HL-60 (cell line): Measurements from ENCODE around the gene MZB1.

Source experiments
- DNase-seq, 2 experiments: peaks; one replicate each; pipeline ENCODE4 v3.0.0-alpha.2; 2010 to 2020; ENCODE audit warnings: low read depth in 1 of 2, low spot score in 1 of 2
- H3K27ac ChIP-seq: fragments of 250-450 bp; sonication (Bioruptor Pico); replicated peaks from 2 replicates; pipeline ENCODE4 v1.5.1; 2020; ENCODE audit warnings: mild to moderate bottlenecking, moderate library complexity
- H3K27me3 ChIP-seq: fragments of 250-450 bp; sonication (Bioruptor Pico); 2 replicates; pipeline ENCODE4 v1.5.1; 2021; ENCODE audit warnings: mild to moderate bottlenecking, moderate library complexity; ENCODE audit not compliant: insufficient read depth, poor library complexity, severe bottlenecking
- H3K4me3 ChIP-seq: replicated peaks from 2 replicates; pipeline ENCODE4 v1.5.1; 2011; ENCODE audit warnings: mild to moderate bottlenecking, control low read depth, low read length; ENCODE audit not compliant: insufficient read depth
- GABPA ChIP-seq: IDR thresholded peaks from 2 replicates; pipeline ENCODE4 v1.6.1; 2012; ENCODE audit warnings: low read depth
- POLR2AphosphoS5 ChIP-seq: IDR thresholded peaks from 2 replicates; pipeline ENCODE4 v1.6.1; 2012; ENCODE audit warnings: low read depth
- SPI1 ChIP-seq: IDR thresholded peaks from 2 replicates; pipeline ENCODE4 v1.6.1; 2012; ENCODE audit warnings: low read depth, mild to moderate bottlenecking, borderline replicate concordance
- TF ChIP-seq, protein P1 (sequence below): IDR thresholded peaks from 2 replicates; pipeline ENCODE4 v1.6.1; 2012; ENCODE audit warnings: low read depth; ENCODE audit not compliant: insufficient replicate concordance
- TF ChIP-seq, protein P2 (sequence below): IDR thresholded peaks from one replicate; pipeline ENCODE4 v1.5.1; 2011; ENCODE audit warnings: low read length, control low read depth, inconsistent platforms; ENCODE audit not compliant: insufficient read depth

Gene MZB1

DNA sequence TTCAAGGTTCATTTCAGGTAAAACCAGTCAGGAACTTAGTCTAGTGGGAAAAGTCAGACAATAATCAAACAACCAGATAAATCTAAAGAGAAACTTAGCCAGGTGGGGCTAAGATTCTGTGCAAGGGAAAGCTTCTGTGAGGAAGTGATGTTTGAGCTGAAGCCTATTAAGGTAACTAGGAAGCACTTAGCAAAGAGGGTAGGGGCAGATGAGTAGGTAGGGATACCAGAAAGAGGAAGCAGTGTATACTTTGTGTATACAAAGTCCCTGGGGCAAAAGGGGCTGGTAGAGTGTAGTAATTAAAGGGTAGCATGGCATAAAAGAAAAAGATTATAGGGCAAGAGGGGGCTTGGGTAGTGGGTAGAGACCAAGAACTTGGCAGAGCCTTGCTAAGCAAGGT, 17.8 kb upstream of the MZB1 start:
- TF ChIP-seq SPI1 (peak; percentile 55; the same call in 1 of the 2 replicates), GABPA (no peak)
- DNase-seq: peak in 1 of 2 experiments; percentile 21
- no peak overlapping the region for H3K4me3 ChIP-seq
- H3K27me3 ChIP-seq: no peaks in the 10 kb centered on the region
- no peak overlapping the region for H3K27ac ChIP-seq

DNA sequence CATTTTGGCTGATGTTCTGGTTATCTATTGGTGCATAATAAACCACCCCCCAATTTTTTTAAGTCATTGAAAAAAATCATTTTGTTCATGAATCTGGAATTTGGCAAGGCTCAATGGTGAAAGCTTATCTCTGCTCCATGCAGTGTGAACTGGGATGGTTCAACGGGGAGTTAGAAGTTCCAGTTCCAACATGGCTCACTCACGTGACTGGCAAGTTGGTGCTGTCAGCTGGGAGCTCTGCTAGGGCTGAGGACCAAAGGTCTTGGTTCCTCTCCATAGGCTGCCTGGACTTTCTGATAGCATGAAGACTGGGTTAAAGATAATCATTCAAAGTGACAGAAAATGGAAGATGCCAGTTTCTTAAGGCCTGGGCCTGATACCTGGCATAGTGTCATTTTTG, 17.2 kb upstream of the MZB1 start:
- Histone ChIP-seq H3K4me3 (no peak overlapping the region), H3K27me3 (no peaks in the 10 kb centered on the region), H3K27ac (no peak overlapping the region)
- no peak for TF ChIP-seq GABPA
- TF ChIP-seq, protein P1, sequence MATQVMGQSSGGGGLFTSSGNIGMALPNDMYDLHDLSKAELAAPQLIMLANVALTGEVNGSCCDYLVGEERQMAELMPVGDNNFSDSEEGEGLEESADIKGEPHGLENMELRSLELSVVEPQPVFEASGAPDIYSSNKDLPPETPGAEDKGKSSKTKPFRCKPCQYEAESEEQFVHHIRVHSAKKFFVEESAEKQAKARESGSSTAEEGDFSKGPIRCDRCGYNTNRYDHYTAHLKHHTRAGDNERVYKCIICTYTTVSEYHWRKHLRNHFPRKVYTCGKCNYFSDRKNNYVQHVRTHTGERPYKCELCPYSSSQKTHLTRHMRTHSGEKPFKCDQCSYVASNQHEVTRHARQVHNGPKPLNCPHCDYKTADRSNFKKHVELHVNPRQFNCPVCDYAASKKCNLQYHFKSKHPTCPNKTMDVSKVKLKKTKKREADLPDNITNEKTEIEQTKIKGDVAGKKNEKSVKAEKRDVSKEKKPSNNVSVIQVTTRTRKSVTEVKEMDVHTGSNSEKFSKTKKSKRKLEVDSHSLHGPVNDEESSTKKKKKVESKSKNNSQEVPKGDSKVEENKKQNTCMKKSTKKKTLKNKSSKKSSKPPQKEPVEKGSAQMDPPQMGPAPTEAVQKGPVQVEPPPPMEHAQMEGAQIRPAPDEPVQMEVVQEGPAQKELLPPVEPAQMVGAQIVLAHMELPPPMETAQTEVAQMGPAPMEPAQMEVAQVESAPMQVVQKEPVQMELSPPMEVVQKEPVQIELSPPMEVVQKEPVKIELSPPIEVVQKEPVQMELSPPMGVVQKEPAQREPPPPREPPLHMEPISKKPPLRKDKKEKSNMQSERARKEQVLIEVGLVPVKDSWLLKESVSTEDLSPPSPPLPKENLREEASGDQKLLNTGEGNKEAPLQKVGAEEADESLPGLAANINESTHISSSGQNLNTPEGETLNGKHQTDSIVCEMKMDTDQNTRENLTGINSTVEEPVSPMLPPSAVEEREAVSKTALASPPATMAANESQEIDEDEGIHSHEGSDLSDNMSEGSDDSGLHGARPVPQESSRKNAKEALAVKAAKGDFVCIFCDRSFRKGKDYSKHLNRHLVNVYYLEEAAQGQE: no peak
- TF ChIP-seq POLR2AphosphoS5: no peak
- no peak for TF ChIP-seq SPI1
- TF ChIP-seq, protein P2, sequence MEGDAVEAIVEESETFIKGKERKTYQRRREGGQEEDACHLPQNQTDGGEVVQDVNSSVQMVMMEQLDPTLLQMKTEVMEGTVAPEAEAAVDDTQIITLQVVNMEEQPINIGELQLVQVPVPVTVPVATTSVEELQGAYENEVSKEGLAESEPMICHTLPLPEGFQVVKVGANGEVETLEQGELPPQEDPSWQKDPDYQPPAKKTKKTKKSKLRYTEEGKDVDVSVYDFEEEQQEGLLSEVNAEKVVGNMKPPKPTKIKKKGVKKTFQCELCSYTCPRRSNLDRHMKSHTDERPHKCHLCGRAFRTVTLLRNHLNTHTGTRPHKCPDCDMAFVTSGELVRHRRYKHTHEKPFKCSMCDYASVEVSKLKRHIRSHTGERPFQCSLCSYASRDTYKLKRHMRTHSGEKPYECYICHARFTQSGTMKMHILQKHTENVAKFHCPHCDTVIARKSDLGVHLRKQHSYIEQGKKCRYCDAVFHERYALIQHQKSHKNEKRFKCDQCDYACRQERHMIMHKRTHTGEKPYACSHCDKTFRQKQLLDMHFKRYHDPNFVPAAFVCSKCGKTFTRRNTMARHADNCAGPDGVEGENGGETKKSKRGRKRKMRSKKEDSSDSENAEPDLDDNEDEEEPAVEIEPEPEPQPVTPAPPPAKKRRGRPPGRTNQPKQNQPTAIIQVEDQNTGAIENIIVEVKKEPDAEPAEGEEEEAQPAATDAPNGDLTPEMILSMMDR: no peak
- DNase-seq: no peak

DNA sequence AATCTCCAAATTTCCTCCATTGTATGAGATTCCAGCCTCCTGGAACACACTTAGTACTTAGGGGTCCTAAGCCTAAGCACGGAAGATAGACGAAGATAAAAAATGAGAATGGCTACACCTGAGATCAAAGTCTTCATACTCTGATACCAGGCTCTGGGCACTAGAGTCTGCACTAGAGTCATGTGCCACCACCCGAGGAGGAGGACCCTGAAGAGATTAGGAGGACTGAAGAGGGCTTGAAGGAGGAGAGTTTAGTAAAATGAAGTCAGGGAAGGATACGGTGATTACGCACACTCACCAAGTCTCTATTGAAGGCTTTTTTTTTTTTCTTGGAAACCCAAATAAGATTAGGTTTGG, 14.7 kb upstream of the MZB1 start:
- peak overlapping the region; percentile 64 for H3K27ac ChIP-seq
- no peak for DNase-seq
- TF ChIP-seq, protein P2: no peak
- TF ChIP-seq, protein P1: no peak
- no peak for TF ChIP-seq SPI1
- TF ChIP-seq GABPA: no peak
- no peak for TF ChIP-seq POLR2AphosphoS5
- no peak overlapping the region for H3K4me3 ChIP-seq
- no peaks in the 10 kb centered on the region for H3K27me3 ChIP-seq

DNA sequence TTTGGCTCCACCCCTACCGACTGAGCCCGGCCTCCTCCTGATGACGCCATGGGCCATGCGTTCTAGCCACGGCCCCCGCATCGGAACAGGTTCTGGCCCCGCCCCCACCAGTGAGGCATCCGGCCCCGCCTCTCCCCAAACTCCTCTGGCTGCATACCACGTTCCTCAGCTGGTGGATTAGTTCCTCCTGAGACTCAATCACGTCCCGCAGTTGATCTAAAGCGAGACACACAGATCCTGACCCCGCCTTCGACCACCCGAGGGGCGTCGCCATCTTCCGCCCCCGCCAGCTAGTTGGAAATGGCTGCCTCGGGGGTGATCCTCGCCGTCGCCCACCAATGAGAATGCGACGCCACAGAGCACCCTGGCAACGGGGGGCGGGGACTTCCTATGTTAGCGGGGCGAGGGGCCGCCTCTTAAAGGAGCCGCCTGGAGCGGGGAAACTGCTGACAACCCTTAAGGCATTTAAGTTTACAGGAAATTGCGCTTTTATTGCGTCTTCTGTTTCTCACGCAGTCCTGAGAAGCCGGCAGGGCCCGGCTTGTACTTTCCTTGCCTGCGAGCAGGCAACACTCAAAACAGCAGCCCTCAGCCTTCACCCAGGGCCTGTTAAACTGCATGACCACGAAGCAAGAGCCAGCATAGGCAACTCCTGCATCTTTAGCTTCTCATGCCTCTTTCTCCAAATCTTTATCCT, 14.2 kb upstream of the MZB1 start, which contains the start of gene SPATA24:
Gene SPATA24 (minus strand): TSS at position 303 of the 697 bp plus-strand sequence. CDS start 29 bp downstream, at position 274.
- peak within 1 kb of the TSS; percentile 50 for H3K4me3 ChIP-seq
- no peaks in the 10 kb centered on the region for H3K27me3 ChIP-seq
- peak; percentile 77 to 93 for DNase-seq
- H3K27ac ChIP-seq: peak within 1 kb of the TSS; percentile 64
- TF ChIP-seq, protein P2: no peak
- TF ChIP-seq GABPA: no peak
- TF ChIP-seq SPI1: no peak
- TF ChIP-seq, protein P1: no peak
